ENCODE results near the gene RALB. TPM values are rescaled to one million over a fixed set of nuclear protein-coding genes. Genes with fewer than 3 reads are reported as not detected.

RALB gene
- total RNA-seq, 1 experiment from 2014 or later, result 40.2 TPM

- intact Hi-C loops (cut with micrococcal nuclease; ENCODE audit: unreplicated experiment), result no loop called here
- CTCF ChIA-PET, result interaction anchor here (0.5 kb wide), 1 partner anchor 586 kb away, joined by 4 read pairs; no protein-coding TSS in a partner anchor
- BruUV-seq (replicated peaks), result no TSS peak
- H3K4me1 Mint-ChIP-seq (ENCODE audit: low read depth, unreplicated experiment), result no peaks in the 10 kb centered on the region
- no peaks in the 10 kb centered on the region for H3K9me3 Mint-ChIP-seq (ENCODE audit: low read depth, unreplicated experiment)
- H3K4me3 Mint-ChIP-seq (ENCODE audit: low read depth, unreplicated experiment), result no peak overlapping the region
- no peak overlapping the region for H3K27ac Mint-ChIP-seq (ENCODE audit: unreplicated experiment)
- no peaks in the 10 kb centered on the region for H3K27me3 Mint-ChIP-seq (ENCODE audit: unreplicated experiment)
- TF ChIP-seq CTCF (IDR thresholded peaks at IDR 0.05; ENCODE audit: unreplicated experiment), result no peak
- no peaks in the 10 kb centered on the region for H3K36me3 Mint-ChIP-seq (ENCODE audit: insufficient read depth, unreplicated experiment)
- DNase-seq, result no peak
Observed at GRCh38 chr2:120303177-120303576, 50.5 kb downstream of the RALB start.

- Mint-ChIP-seq H3K27ac (ENCODE audit: unreplicated experiment) (no peak overlapping the region), H3K36me3 (ENCODE audit: insufficient read depth, unreplicated experiment) (no peaks in the 10 kb centered on the region), H3K27me3 (ENCODE audit: unreplicated experiment) (no peaks in the 10 kb centered on the region), H3K4me1 (ENCODE audit: low read depth, unreplicated experiment) (no peaks in the 10 kb centered on the region), H3K9me3 (ENCODE audit: low read depth, unreplicated experiment) (no peaks in the 10 kb centered on the region), H3K4me3 (ENCODE audit: low read depth, unreplicated experiment) (no peak overlapping the region)
- no TSS peak for BruUV-seq (replicated peaks)
- CTCF ChIA-PET, result no interaction called here
- intact Hi-C loops (cut with micrococcal nuclease; ENCODE audit: unreplicated experiment), result no loop called here
- DNase-seq, result no peak
- TF ChIP-seq CTCF (IDR thresholded peaks at IDR 0.05; ENCODE audit: unreplicated experiment), result no peak
Observed at GRCh38 chr2:120305296-120305695, 52.6 kb downstream of the RALB start.

GRCh38 chr2:120305937-120306490 is 53.4 kb downstream of the RALB start:
- no TSS peak for BruUV-seq (replicated peaks)
- Mint-ChIP-seq H3K27me3 (ENCODE audit: unreplicated experiment) (no peaks in the 10 kb centered on the region), H3K36me3 (ENCODE audit: insufficient read depth, unreplicated experiment) (no peaks in the 10 kb centered on the region), H3K27ac (ENCODE audit: unreplicated experiment) (no peak overlapping the region), H3K4me1 (ENCODE audit: low read depth, unreplicated experiment) (no peaks in the 10 kb centered on the region), H3K9me3 (ENCODE audit: low read depth, unreplicated experiment) (no peaks in the 10 kb centered on the region), H3K4me3 (ENCODE audit: low read depth, unreplicated experiment) (no peak overlapping the region)
- no peak for TF ChIP-seq CTCF (IDR thresholded peaks at IDR 0.05; ENCODE audit: unreplicated experiment)
- CTCF ChIA-PET, result no interaction called here
- DNase-seq, result no peak
- intact Hi-C loops (cut with micrococcal nuclease; ENCODE audit: unreplicated experiment), result no loop called here

- Mint-ChIP-seq H3K27me3 (ENCODE audit: unreplicated experiment) (no peaks in the 10 kb centered on the region), H3K4me1 (ENCODE audit: low read depth, unreplicated experiment) (no peaks in the 10 kb centered on the region), H3K9me3 (ENCODE audit: low read depth, unreplicated experiment) (no peaks in the 10 kb centered on the region), H3K4me3 (ENCODE audit: low read depth, unreplicated experiment) (no peak overlapping the region), H3K27ac (ENCODE audit: unreplicated experiment) (no peak overlapping the region), H3K36me3 (ENCODE audit: insufficient read depth, unreplicated experiment) (no peaks in the 10 kb centered on the region)
- TF ChIP-seq CTCF (IDR thresholded peaks at IDR 0.05; ENCODE audit: unreplicated experiment), result no peak
- intact Hi-C loops (cut with micrococcal nuclease; ENCODE audit: unreplicated experiment), result no loop called here
- DNase-seq, result no peak
- BruUV-seq (replicated peaks), result no TSS peak
- CTCF ChIA-PET, result no interaction called here
Observed at GRCh38 chr2:120307482-120307881, 54.8 kb downstream of the RALB start.
